ENCODE data around the gene ARHGAP25.

ARHGAP25 gene

GRCh38 chr2:68741238-68741637 lies 6.6 kb downstream of the ARHGAP25 start:
- DNase-seq (ENCODE audit: low read depth in 2 of 3, low spot score in 2 of 3) = no peak

DNA sequence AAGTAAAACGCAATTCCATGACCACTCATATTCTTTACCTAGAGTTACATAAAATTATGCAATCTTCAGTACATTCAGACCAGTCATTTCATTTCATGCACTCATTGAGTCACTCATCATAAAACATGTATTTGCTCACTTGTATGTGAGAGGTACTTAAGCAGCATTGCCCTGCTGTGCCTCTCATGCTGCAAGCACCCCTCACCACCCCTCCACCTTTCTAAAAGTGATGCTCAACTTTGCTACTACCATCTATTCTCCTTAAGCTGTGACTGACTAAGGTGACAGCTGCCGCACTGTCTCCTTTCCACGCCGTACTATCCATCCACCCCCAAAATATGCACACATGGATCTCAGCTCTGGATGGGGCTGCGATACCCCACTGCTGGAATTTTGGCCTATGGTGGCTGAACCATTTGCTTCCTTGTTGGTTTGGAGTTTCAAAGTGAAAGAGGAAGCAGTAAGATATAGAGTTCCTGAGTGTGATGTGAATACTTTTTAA lies 7.2 kb downstream of the ARHGAP25 start:
- DNase-seq (ENCODE audit: low read depth in 2 of 3, low spot score in 2 of 3) = no peak

GRCh38 chr2:68742626-68743415 lies 8.2 kb downstream of the ARHGAP25 start:
- DNase-seq (ENCODE audit: low read depth in 2 of 3, low spot score in 2 of 3) = no peak

DNA sequence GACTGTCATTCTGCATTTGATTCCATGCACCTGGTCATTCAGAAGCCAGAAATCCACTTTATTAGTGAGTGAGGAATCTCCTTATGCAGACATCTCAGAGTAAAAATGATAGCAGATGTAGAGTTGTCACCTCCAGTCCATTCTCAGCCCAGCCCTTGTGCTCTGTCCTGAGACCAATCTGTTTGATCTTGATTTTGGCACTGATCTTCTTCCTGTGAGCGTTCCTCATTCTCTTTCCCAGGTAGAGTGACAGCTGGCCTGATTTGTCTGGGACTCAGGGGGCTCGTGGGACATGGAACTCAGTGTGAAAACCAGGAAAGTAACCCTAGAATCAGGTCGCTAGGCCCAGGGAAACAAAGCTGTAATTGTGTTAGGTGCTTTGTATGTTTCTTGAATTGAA lies 8.9 kb downstream of the ARHGAP25 start:
- no peak for DNase-seq (ENCODE audit: low read depth in 2 of 3, low spot score in 2 of 3)

DNA sequence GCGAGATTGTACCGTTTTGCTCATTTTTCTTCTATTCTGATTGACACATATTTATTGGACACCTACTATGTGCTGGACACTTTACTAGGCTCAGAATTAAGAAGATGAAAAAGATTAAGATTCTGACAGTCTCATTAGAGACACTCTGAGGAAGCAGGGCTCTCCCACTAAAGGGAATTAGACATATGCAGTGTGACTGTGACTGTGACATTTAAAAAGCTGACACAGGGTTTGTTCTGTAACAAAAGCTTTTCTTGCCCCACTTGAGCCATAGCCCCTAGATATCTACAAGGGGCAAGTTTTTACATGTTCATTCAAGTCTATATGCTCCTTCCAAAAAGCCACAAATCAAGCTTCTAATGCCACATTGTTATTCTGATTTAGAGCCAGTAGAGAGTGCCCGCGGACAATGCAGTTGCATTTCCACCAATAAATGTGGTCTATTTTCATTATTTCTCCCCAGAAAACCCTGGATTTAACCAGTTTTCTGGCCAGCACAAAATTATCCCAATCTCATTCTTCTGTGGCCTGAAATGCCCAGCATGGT lies 9.8 kb downstream of the ARHGAP25 start:
- DNase-seq (ENCODE audit: low read depth in 2 of 3, low spot score in 2 of 3) = no peak

GRCh38 chr2:68745006-68745405 lies 10.4 kb downstream of the ARHGAP25 start:
- DNase-seq (ENCODE audit: low read depth in 2 of 3, low spot score in 2 of 3) = no peak

DNA sequence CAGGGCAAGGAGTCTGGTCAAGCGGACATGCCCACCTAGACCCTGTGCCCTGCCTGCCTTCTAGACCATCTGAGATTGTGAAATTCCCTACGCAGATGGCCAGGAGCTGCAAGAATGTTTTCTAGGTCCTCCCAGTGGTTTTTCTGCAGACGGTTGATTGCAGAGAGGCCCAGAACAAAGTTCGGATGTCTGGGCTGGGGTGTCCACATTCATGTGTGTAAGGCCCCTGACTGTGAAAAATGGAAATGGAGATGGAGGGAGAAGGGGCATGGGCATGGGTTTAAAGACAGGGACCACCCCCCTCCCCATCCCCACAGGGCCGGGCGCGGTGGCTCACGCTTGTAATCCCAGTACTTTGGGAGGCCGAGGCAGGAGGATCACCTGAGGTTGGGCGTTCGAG lies 11.8 kb downstream of the ARHGAP25 start:
- DNase-seq (ENCODE audit: low read depth in 2 of 3, low spot score in 2 of 3) = no peak

- DNase-seq (ENCODE audit: low read depth in 2 of 3, low spot score in 2 of 3) = no peak
Measured at GRCh38 chr2:68747413-68747812, 12.8 kb downstream of the ARHGAP25 start.

DNA sequence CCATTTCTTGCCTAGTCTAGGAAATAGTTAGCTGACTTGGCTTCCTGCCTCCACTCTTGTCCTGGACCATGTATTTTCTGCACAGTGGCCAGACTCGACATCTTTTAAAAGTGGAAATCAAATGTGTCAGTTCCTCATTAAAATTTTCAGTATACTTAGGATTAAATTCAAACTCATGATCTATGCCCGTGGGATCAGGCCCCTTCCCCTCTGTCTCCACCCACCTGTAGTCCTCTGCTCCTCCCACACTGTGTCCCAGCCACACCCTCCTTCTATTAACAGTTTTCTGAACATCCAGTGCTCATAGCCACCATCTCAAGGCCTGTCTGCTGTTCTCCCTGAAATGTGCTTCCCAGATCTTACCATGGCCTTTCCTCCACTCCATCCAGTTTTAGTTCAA lies 13.3 kb downstream of the ARHGAP25 start:
- no peak for DNase-seq (ENCODE audit: low read depth in 2 of 3, low spot score in 2 of 3)

DNA sequence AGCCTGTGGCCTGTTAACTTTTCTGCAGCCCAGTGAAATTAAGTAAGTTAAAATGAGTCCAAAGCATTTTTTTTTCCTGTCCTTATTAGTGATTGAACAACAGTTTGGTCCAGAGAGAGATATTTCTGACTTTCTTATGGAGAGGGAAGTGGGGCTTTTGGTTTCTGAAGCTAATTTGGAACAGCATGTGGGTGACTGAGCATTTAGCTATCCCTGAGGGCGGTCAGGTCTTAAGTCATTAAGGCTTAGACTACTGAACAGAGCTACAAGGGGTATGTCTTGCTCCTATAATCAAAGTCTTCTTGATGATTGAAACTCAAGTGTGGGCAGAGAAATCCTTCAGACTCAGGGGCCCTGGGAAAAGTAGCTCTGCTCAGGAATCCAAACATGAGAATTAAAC lies 14.0 kb downstream of the ARHGAP25 start:
- DNase-seq (ENCODE audit: low read depth in 2 of 3, low spot score in 2 of 3) = no peak

GRCh38 chr2:68749345-68749744 lies 14.7 kb downstream of the ARHGAP25 start:
- no peak for DNase-seq (ENCODE audit: low read depth in 2 of 3, low spot score in 2 of 3)

DNA sequence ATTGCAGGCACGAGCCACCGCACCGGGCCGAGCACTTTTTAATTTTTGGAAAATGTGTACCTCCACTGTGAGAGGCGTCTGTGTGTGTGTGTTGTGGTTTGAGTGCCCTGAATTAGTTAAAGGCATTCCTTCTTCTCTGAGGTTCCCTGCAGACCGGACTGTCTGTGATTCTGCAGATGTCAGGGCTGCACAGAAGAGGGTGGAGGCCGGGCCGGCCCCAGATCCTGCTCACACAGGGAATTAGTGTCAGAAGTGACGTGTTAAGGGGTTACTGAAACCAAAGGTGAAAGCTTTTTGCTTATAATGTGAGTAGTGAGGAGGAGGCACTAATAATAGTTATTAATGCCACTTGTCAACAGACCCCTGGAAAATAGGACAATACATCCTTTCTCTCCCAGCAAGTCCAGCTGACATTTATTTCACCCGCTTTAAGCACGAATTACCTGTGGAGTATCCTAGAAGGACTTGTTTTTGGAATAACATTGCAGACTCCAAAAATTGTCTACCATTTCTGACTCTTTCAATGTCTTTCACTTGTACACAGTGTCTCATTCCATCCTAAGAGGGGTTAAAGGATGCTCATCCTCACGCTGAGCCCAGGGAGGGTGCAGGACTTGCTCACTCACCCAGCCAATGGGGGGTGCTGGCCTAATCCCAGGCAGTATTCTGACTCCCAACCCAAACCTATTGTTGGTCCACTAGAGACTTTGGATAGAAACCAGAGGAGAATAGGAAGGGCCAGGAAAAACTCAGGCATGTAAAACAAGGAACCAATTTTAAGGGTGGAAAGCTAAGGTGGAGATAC lies 16.2 kb downstream of the ARHGAP25 start:
- DNase-seq (ENCODE audit: low read depth in 2 of 3, low spot score in 2 of 3) = no peak

GRCh38 chr2:68751397-68752339 lies 17.1 kb downstream of the ARHGAP25 start:
- DNase-seq (ENCODE audit: low read depth in 2 of 3, low spot score in 2 of 3) = peak; percentile 74 to 90 (median 78)

- no peak for DNase-seq (ENCODE audit: low read depth in 2 of 3, low spot score in 2 of 3)
Measured at GRCh38 chr2:68753318-68753717, 18.7 kb downstream of the ARHGAP25 start.

GRCh38 chr2:68755071-68755470 lies 20.5 kb downstream of the ARHGAP25 start:
- no peak for DNase-seq (ENCODE audit: low read depth in 2 of 3, low spot score in 2 of 3)

DNA sequence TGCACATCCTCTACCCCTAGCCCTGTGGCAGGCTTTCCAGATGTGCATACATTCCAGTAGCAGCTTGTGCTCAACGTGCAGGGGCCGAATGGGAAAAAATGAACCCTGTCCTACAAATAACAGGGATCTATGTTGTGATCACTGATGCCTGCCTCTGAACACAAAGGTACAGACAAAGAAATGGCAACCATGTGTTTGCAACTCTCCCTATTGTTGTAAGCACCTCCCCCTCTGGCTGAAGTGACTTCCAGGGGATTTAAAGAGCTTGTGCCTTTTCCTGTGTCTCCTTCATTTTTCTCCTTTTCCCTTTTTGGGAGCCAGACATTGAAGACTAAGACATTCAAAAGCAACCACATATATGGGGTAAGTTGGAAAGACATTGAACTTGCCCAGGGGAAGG lies 21.6 kb downstream of the ARHGAP25 start:
- DNase-seq (ENCODE audit: low read depth in 2 of 3, low spot score in 2 of 3) = no peak

DNA sequence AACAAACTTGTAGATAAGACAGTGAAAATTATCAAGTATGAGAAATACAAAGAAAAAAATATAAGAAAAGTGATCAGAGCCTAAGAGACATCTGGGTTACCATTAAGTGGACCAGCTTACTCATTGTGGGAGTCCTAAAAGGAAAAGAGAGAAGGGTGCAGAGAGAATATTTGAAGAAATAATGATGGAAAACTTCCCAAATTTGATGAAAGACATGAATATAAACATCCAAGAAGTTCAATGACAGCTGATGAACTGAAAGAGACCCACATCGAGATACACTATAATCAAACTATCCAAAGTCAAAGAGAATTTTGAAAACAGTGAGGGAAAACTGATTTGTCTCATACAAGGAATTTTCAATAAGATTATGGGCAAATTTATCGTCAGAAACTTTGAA lies 22.5 kb downstream of the ARHGAP25 start:
- DNase-seq (ENCODE audit: low read depth in 2 of 3, low spot score in 2 of 3) = no peak

DNA sequence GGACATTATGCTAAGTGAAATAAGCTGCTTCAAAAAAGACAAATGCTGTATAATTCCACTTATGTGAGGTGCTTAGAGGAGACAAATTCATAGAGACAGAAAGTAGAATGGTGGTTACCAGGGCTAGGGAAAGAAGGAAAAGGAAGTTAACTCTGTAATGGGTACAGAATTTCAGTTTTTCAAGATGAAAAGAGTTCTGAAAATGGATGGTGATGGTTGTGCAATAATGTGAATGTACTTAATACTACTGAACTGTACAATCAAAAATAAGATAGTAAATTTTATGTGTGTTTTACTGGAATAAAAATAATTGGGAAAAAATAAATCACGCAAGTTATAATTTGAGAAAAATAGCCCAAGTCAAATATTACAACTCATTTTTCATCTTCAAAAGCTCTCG lies 27.5 kb downstream of the ARHGAP25 start:
- DNase-seq (ENCODE audit: low read depth in 2 of 3, low spot score in 2 of 3) = no peak

- DNase-seq (ENCODE audit: low read depth in 2 of 3, low spot score in 2 of 3) = no peak
Measured at GRCh38 chr2:68762665-68763064, 28.1 kb downstream of the ARHGAP25 start.

DNA sequence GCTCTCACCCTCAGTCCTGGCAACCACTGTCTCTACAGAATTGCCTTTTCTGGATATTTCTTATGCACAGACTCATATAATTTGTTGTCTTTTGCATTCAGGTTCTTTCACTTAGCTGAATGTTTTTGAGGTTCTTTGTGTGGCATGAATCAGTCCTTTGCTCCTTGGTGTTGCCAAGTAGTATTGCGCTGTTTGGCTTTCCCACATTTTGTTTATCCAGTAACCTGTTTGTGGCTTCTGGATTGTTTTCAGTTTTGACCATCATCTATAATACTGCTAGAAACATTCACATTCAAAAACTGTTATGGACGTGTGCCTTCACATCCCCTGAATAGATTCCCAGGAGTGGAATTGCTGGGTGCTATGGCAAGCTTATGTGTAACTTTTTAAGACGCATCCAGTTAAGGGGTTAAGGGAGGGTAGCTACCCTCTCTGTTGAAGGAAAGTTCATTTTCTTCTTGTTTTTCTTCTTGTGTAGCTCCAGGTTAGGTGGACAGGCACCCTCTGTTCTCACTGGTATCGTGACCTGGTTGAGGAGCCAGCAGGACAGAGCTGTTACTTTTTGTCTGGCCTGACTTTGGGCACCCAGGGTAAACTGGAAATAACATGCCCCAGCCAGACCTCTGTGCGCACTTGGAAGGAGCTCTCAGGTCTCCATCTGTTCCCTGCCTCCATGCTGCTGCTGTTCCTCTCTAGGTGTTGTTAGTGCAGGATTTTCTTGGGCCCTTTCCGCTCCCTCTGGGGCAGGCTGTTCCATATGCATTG lies 29.6 kb downstream of the ARHGAP25 start:
- no peak for DNase-seq (ENCODE audit: low read depth in 2 of 3, low spot score in 2 of 3)

Measured in activated CD8-positive, alpha-beta memory T cell treated with anti-CD3 and anti-CD28 coated beads for 48 hours (primary cell).